Neural crest cell (in vitro differentiated cells): ENCODE data around the gene TACR1. TPM values are rescaled to one million over a fixed set of nuclear protein-coding genes. Genes with fewer than 3 reads are reported as not detected.

Source experiments
- DNase-seq: peaks from one replicate; pipeline ENCODE4 v3.0.0; 2021; ENCODE audit warnings: low read depth, mixed read lengths, low spot score
- H3K27ac Mint-ChIP-seq: one replicate; pipeline ENCODE4 v1.8.0; 2021; ENCODE audit warnings: mild to moderate bottlenecking, mixed read lengths; ENCODE audit not compliant: unreplicated experiment
- H3K27me3 Mint-ChIP-seq: 2 replicates; pipeline ENCODE4 v1.8.0; 2021; ENCODE audit warnings: low read depth, mild to moderate bottlenecking, mixed read lengths
- H3K36me3 Mint-ChIP-seq: 2 replicates; pipeline ENCODE4 v1.8.0; 2021; ENCODE audit warnings: low read depth, mild to moderate bottlenecking, mixed read lengths
- H3K4me1 Mint-ChIP-seq: 2 replicates; pipeline ENCODE4 v1.8.0; 2021; ENCODE audit warnings: mixed read lengths
- H3K4me3 Mint-ChIP-seq: one replicate; pipeline ENCODE4 v1.8.0; 2021; ENCODE audit warnings: mild to moderate bottlenecking, mixed read lengths
- H3K9me3 Mint-ChIP-seq: 2 replicates; pipeline ENCODE4 v1.8.0; 2021; ENCODE audit warnings: mixed read lengths
- CTCF ChIP-seq: fragments of 200-600 bp; sonication (generic); conservative IDR thresholded peaks from 2 replicates; pipeline ENCODE4 v1.5.0; 2021; ENCODE audit warnings: antibody characterized with exemption, mild to moderate bottlenecking
- total RNA-seq: library from RNA; stranded (reverse); gene quantifications from 2 replicates; pipeline ENCODE4 v1.2.1, GENCODE V29; 2021

TACR1 gene
- total RNA-seq, 1 donor from 2014 or later: 0.30 TPM

DNA sequence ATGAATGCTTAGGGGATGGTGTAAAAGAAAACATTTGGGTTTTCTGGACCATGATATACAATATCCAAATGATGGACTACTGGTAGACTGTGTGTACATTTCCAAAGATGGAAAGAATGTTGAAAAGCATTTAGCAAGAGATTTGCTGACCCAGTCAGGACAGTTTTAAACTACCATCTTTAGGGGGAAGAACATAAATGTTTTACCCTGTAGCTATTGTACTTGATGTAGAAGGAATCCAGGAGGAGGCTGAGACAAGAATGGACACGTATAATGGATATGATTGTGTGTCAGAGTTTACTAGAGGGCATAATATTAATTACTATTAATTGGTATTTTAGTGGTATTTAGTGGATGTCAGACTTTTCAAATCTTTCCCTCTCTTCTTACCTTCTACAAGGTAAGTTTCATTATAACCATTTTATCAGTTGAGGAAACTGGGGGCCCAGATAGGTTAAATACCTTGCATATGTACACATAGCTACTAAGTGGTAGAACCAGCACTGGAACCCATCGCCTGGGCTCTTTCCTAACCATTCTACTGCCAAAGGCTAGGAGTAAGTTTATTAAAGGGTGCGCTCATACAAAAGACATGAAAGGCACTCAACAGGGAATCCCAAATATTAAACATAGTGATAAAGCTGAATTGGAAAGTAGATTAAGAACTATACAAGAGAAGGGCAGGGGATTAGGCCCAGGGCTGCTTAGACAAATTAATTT lies 8.9 kb downstream of the TACR1 start:
- no peak for DNase-seq
- Mint-ChIP-seq H3K27me3 (peaks cover 50% of the 10 kb centered on the region), H3K4me3 (no peak overlapping the region), H3K9me3 (peaks cover 2% of the 10 kb centered on the region), H3K36me3 (no peaks in the 10 kb centered on the region), H3K4me1 (no peaks in the 10 kb centered on the region), H3K27ac (no peak overlapping the region)
- no peak for TF ChIP-seq CTCF

- TF ChIP-seq CTCF: no peak
- Mint-ChIP-seq H3K4me3 (no peak overlapping the region), H3K27me3 (peaks cover 18% of the 10 kb centered on the region), H3K9me3 (peaks cover 2% of the 10 kb centered on the region), H3K27ac (no peak overlapping the region), H3K36me3 (no peaks in the 10 kb centered on the region), H3K4me1 (no peaks in the 10 kb centered on the region)
- DNase-seq: no peak
These were observed 12.5 kb downstream of the TACR1 start for GRCh38 chr2:75186821-75187220.

DNA sequence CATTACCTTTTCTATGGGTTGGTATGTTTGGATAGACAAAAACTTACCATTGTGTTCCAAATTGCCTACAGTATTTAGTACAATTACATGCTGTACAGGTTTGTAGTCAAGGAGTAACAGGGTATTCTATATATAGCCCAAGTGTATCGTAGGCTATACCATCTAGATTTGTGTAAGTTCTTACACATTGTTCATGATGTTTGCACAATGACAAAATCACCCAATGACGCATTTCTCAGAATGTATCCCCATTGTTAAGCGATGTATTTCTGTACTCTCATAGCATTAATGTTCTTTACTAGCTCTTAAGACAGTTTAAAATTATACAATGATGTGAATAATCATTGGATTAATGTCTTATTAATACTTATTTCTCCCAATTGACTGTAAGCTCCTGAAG lies 16.7 kb downstream of the TACR1 start:
- H3K4me1 Mint-ChIP-seq: no peaks in the 10 kb centered on the region
- no peak overlapping the region for H3K4me3 Mint-ChIP-seq
- TF ChIP-seq CTCF: no peak
- no peak overlapping the region for H3K27ac Mint-ChIP-seq
- no peak for DNase-seq
- no peaks in the 10 kb centered on the region for H3K36me3 Mint-ChIP-seq
- H3K27me3 Mint-ChIP-seq: no peaks in the 10 kb centered on the region
- no peaks in the 10 kb centered on the region for H3K9me3 Mint-ChIP-seq

GRCh38 chr2:75180476-75180875 lies 18.8 kb downstream of the TACR1 start:
- no peak for DNase-seq
- no peak for TF ChIP-seq CTCF
- no peak overlapping the region for H3K4me3 Mint-ChIP-seq
- H3K4me1 Mint-ChIP-seq: no peaks in the 10 kb centered on the region
- H3K27ac Mint-ChIP-seq: no peak overlapping the region
- H3K9me3 Mint-ChIP-seq: no peaks in the 10 kb centered on the region
- H3K36me3 Mint-ChIP-seq: no peaks in the 10 kb centered on the region
- H3K27me3 Mint-ChIP-seq: no peaks in the 10 kb centered on the region

- no peak for TF ChIP-seq CTCF
- Mint-ChIP-seq H3K9me3 (no peaks in the 10 kb centered on the region), H3K27ac (no peak overlapping the region), H3K27me3 (no peaks in the 10 kb centered on the region), H3K4me3 (no peak overlapping the region), H3K36me3 (no peaks in the 10 kb centered on the region), H3K4me1 (no peaks in the 10 kb centered on the region)
- no peak for DNase-seq
These were observed 21.9 kb downstream of the TACR1 start for GRCh38 chr2:75177427-75177826.
